GM21360 (cell line): ENCODE measurements around the gene NPAS2.

ENCODE experiments used
- ATAC-seq: cut with Tn5 transposase; IDR thresholded peaks from one replicate; pipeline ENCODE4 v1.9.1; 2021; ENCODE audit warnings: mild to moderate bottlenecking, moderate library complexity; ENCODE audit not compliant: unreplicated experiment

The NPAS2 gene

GRCh38 chr2:101038455-101039255 is 218.7 kb downstream of the NPAS2 start:
- ATAC-seq = no peak

GRCh38 chr2:101040072-101040471 is 220.1 kb downstream of the NPAS2 start:
- no peak for ATAC-seq

- ATAC-seq = no peak
These were observed 220.8 kb downstream of the NPAS2 start for GRCh38 chr2:101040761-101041160.

GRCh38 chr2:101041413-101041812 is 221.5 kb downstream of the NPAS2 start:
- ATAC-seq = no peak

- ATAC-seq = no peak
These were observed 225.4 kb downstream of the NPAS2 start for GRCh38 chr2:101045330-101045729.
